GM11168 (cell line): ENCODE results near the gene FGF1.
"Not testable (repeated sequence)": the region's sequence is repeated elsewhere in the genome, so short reads cannot be mapped to it uniquely, and the experiment has no call there.

Source experiments
- in situ Hi-C: fragments of 300-500 bp; cut with MboI; formaldehyde crosslinking; loops from one replicate; pipeline ENCODE4 v1.12.0; 2022; ENCODE audit warnings: low sequenced_read_pairs; ENCODE audit not compliant: unreplicated experiment

Gene FGF1

GRCh38 chr5:142648108-142648507 lies 37.8 kb downstream of the FGF1 start:
- in situ Hi-C loops, result not testable (repeated sequence)

- in situ Hi-C loops, result no loop called here
Observed at GRCh38 chr5:142645456-142645855, 40.4 kb downstream of the FGF1 start.

- in situ Hi-C loops, result no loop called here
Observed at GRCh38 chr5:142644640-142645361, 41.1 kb downstream of the FGF1 start.

- in situ Hi-C loops, result no loop called here
Observed at GRCh38 chr5:142644127-142644526, 41.8 kb downstream of the FGF1 start.

- in situ Hi-C loops, result no loop called here
Observed at GRCh38 chr5:142643634-142644033, 42.3 kb downstream of the FGF1 start.

GRCh38 chr5:142642427-142642826 lies 43.5 kb downstream of the FGF1 start:
- in situ Hi-C loops, result no loop called here

- in situ Hi-C loops, result no loop called here
Observed at GRCh38 chr5:142641711-142642110, 44.2 kb downstream of the FGF1 start.

GRCh38 chr5:142640316-142641005 lies 45.4 kb downstream of the FGF1 start:
- in situ Hi-C loops, result no loop called here

- in situ Hi-C loops, result no loop called here
Observed at GRCh38 chr5:142639455-142639854, 46.4 kb downstream of the FGF1 start.

- in situ Hi-C loops, result no loop called here
Observed at GRCh38 chr5:142637871-142638270, 48.0 kb downstream of the FGF1 start.

- in situ Hi-C loops, result no loop called here
Observed at GRCh38 chr5:142636698-142637324, 49.1 kb downstream of the FGF1 start.

GRCh38 chr5:142636093-142636492 lies 49.8 kb downstream of the FGF1 start:
- in situ Hi-C loops, result no loop called here

- in situ Hi-C loops, result no loop called here
Observed at GRCh38 chr5:142634216-142635011, 51.5 kb downstream of the FGF1 start.

GRCh38 chr5:142630927-142631539 lies 54.9 kb downstream of the FGF1 start:
- in situ Hi-C loops, result no loop called here

- in situ Hi-C loops, result no loop called here
Observed at GRCh38 chr5:142627383-142628217, 58.3 kb downstream of the FGF1 start.

GRCh38 chr5:142626786-142627185 lies 59.1 kb downstream of the FGF1 start:
- in situ Hi-C loops, result no loop called here

GRCh38 chr5:142626099-142626498 lies 59.8 kb downstream of the FGF1 start:
- in situ Hi-C loops, result no loop called here

- in situ Hi-C loops, result no loop called here
Observed at GRCh38 chr5:142621227-142621626, 64.7 kb downstream of the FGF1 start.

GRCh38 chr5:142619815-142620214 lies 66.1 kb downstream of the FGF1 start:
- in situ Hi-C loops, result no loop called here
